PFSK-1 (cell line): ENCODE data around the gene ZP2.

ENCODE experiments used
- FOXP2 ChIP-seq: optimal IDR thresholded peaks from 2 replicates; pipeline ENCODE3; 2011; ENCODE audit warnings: borderline replicate concordance, control low read depth, inconsistent platforms; ENCODE audit not compliant: insufficient read depth; ENCODE audit errors: extremely low read length, extremely low read depth
- POLR2AphosphoS5 ChIP-seq: IDR thresholded peaks from 2 replicates; pipeline ENCODE4 v1.6.1; 2012; ENCODE audit warnings: low read depth, mild to moderate bottlenecking, control low read depth, low read length, moderate library complexity
- REST ChIP-seq, 2 experiments: IDR thresholded peaks; 2 replicates each; pipeline versions ENCODE4 v1.6.1 to v1.8.0; 2011 to 2012; ENCODE audit warnings: low read depth in 2 of 2, low read length in 2 of 2, control low read depth in 1 of 2, inconsistent platforms in 1 of 2, mild to moderate bottlenecking in 1 of 2, moderate library complexity in 1 of 2; ENCODE audit not compliant: insufficient read depth in 1 of 2
- SIN3A ChIP-seq: IDR thresholded peaks from 2 replicates; pipeline ENCODE4 v1.6.1; 2012; ENCODE audit warnings: mild to moderate bottlenecking, low read length, moderate library complexity, borderline replicate concordance; ENCODE audit not compliant: insufficient read depth
- TAF1 ChIP-seq: IDR thresholded peaks from 2 replicates; pipeline ENCODE4 v1.6.1; 2012; ENCODE audit warnings: low read length, control low read depth, borderline replicate concordance; ENCODE audit not compliant: insufficient read depth

Gene ZP2

GRCh38 chr16:21192991-21193390, 18.4 kb downstream of the ZP2 start:
- TF ChIP-seq SIN3A (no peak), FOXP2 (no peak), REST (IDR thresholded peaks at IDR 0.05; ENCODE audit: insufficient read depth in 1 of 2, low read depth in 2 of 2, low read length in 2 of 2) (no peak), TAF1 (no peak), POLR2AphosphoS5 (no peak)

GRCh38 chr16:21190599-21190998, 20.8 kb downstream of the ZP2 start:
- TF ChIP-seq FOXP2 (no peak), SIN3A (no peak), POLR2AphosphoS5 (no peak), TAF1 (no peak), REST (IDR thresholded peaks at IDR 0.05; ENCODE audit: insufficient read depth in 1 of 2, low read depth in 2 of 2, low read length in 2 of 2) (no peak)

GRCh38 chr16:21190013-21190412, 21.4 kb downstream of the ZP2 start:
- TF ChIP-seq SIN3A (no peak), REST (IDR thresholded peaks at IDR 0.05; ENCODE audit: insufficient read depth in 1 of 2, low read depth in 2 of 2, low read length in 2 of 2) (no peak), POLR2AphosphoS5 (no peak), TAF1 (no peak), FOXP2 (no peak)

GRCh38 chr16:21189311-21189710, 22.1 kb downstream of the ZP2 start:
- no peak for TF ChIP-seq SIN3A
- no peak for TF ChIP-seq REST (IDR thresholded peaks at IDR 0.05; ENCODE audit: insufficient read depth in 1 of 2, low read depth in 2 of 2, low read length in 2 of 2)
- TF ChIP-seq TAF1, result no peak
- TF ChIP-seq POLR2AphosphoS5, result no peak
- no peak for TF ChIP-seq FOXP2

GRCh38 chr16:21186326-21186691, 25.1 kb downstream of the ZP2 start:
- TF ChIP-seq POLR2AphosphoS5 (no peak), SIN3A (no peak), TAF1 (no peak), REST (IDR thresholded peaks at IDR 0.05; ENCODE audit: insufficient read depth in 1 of 2, low read depth in 2 of 2, low read length in 2 of 2) (no peak), FOXP2 (no peak)
